ENCODE results near the gene ABHD12.

DNA sequence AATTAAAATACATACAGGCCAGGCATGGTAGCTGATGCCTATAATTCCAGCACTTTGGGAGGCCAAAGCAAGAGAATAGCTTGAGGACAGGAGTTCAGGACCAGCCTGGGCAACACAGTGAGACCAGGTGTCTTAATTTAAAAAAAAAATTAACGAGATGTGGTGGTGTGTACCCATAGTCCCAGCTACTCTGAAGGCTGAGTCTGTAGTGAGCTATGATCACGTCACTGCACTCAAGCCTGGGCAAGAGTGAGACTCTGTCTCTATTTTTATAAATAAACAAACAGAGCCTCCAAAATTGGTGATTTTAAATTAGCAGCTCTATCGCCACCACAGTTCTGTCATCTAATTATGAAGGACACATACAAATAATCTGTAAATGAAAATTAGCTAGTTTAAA lies 37.9 kb downstream of the ABHD12 start:
- TF ChIP-seq, protein P1, sequence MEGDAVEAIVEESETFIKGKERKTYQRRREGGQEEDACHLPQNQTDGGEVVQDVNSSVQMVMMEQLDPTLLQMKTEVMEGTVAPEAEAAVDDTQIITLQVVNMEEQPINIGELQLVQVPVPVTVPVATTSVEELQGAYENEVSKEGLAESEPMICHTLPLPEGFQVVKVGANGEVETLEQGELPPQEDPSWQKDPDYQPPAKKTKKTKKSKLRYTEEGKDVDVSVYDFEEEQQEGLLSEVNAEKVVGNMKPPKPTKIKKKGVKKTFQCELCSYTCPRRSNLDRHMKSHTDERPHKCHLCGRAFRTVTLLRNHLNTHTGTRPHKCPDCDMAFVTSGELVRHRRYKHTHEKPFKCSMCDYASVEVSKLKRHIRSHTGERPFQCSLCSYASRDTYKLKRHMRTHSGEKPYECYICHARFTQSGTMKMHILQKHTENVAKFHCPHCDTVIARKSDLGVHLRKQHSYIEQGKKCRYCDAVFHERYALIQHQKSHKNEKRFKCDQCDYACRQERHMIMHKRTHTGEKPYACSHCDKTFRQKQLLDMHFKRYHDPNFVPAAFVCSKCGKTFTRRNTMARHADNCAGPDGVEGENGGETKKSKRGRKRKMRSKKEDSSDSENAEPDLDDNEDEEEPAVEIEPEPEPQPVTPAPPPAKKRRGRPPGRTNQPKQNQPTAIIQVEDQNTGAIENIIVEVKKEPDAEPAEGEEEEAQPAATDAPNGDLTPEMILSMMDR (IDR thresholded peaks at IDR 0.05 in 2 of 3, conservative IDR thresholded peaks at IDR 0.05 in 1 of 3; ENCODE audit: control insufficient read depth in 2 of 3, extremely low read depth in 1 of 3, insufficient read depth in 1 of 3, low read depth in 3 of 3, low read length in 3 of 3), result no peak
- TF ChIP-seq SMARCA5 (IDR thresholded peaks at IDR 0.05) (no peak), EZH2 (IDR thresholded peaks at IDR 0.05; ENCODE audit: borderline replicate concordance, control insufficient read depth, low read depth, low read length) (no peak), MYC (IDR thresholded peaks at IDR 0.05; ENCODE audit: insufficient read depth, insufficient read length, insufficient replicate concordance, low read length, severe bottlenecking) (no peak), NR2F1 (conservative IDR thresholded peaks at IDR 0.05) (no peak), CHD1 (IDR thresholded peaks at IDR 0.05; ENCODE audit: low read depth, low read length) (no peak), MEF2A (IDR thresholded peaks at IDR 0.05; ENCODE audit: insufficient read depth, low read depth, low read length) (no peak), POLR2A (IDR thresholded peaks at IDR 0.05; ENCODE audit: low read depth, low read length) (no peak), POLR2AphosphoS5 (IDR thresholded peaks at IDR 0.05; ENCODE audit: low read length) (no peak), EP300 (IDR thresholded peaks at IDR 0.05; ENCODE audit: borderline replicate concordance in 1 of 2, control insufficient read depth in 1 of 2, low read depth in 2 of 2, low read length in 2 of 2) (no peak)
- TF ChIP-seq, protein P2, sequence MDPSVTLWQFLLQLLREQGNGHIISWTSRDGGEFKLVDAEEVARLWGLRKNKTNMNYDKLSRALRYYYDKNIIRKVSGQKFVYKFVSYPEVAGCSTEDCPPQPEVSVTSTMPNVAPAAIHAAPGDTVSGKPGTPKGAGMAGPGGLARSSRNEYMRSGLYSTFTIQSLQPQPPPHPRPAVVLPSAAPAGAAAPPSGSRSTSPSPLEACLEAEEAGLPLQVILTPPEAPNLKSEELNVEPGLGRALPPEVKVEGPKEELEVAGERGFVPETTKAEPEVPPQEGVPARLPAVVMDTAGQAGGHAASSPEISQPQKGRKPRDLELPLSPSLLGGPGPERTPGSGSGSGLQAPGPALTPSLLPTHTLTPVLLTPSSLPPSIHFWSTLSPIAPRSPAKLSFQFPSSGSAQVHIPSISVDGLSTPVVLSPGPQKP (IDR thresholded peaks at IDR 0.05; ENCODE audit: low read depth, low read length), result no peak
- TF ChIP-seq, protein P3, sequence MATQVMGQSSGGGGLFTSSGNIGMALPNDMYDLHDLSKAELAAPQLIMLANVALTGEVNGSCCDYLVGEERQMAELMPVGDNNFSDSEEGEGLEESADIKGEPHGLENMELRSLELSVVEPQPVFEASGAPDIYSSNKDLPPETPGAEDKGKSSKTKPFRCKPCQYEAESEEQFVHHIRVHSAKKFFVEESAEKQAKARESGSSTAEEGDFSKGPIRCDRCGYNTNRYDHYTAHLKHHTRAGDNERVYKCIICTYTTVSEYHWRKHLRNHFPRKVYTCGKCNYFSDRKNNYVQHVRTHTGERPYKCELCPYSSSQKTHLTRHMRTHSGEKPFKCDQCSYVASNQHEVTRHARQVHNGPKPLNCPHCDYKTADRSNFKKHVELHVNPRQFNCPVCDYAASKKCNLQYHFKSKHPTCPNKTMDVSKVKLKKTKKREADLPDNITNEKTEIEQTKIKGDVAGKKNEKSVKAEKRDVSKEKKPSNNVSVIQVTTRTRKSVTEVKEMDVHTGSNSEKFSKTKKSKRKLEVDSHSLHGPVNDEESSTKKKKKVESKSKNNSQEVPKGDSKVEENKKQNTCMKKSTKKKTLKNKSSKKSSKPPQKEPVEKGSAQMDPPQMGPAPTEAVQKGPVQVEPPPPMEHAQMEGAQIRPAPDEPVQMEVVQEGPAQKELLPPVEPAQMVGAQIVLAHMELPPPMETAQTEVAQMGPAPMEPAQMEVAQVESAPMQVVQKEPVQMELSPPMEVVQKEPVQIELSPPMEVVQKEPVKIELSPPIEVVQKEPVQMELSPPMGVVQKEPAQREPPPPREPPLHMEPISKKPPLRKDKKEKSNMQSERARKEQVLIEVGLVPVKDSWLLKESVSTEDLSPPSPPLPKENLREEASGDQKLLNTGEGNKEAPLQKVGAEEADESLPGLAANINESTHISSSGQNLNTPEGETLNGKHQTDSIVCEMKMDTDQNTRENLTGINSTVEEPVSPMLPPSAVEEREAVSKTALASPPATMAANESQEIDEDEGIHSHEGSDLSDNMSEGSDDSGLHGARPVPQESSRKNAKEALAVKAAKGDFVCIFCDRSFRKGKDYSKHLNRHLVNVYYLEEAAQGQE (IDR thresholded peaks at IDR 0.05; ENCODE audit: low read depth, low read length), result no peak
